ENCODE measurements around the gene TRPM5. TPM values are rescaled to one million over a fixed set of nuclear protein-coding genes. Genes with fewer than 3 reads are reported as not detected.

Gene TRPM5
- total RNA-seq, 2 experiments from 2014 or later, result not detected

Other genes starting within 250 kb of the TRPM5 start
- gene ASCL2, start 173.9 kb downstream of the TRPM5 start, total RNA-seq, result under 1 TPM; 0.62 to 0.80 TPM
- 10 to 100 TPM; 51.0 to 55.3 TPM for gene C11orf21, start 142.6 kb downstream of the TRPM5 start, total RNA-seq
- 10 to 100 TPM; 49.5 to 52.3 TPM for gene TSPAN32, start 142.5 kb downstream of the TRPM5 start, total RNA-seq
- 100 to 1,000 TPM; 149 to 154 TPM for gene CD81, start 67.2 kb downstream of the TRPM5 start, total RNA-seq
- gene TSSC4, start 43.8 kb downstream of the TRPM5 start, total RNA-seq, result 10 to 100 TPM; 46.8 to 48.2 TPM
- 10 to 100 TPM; 24.2 to 26.6 TPM for gene KCNQ1, start 494 bp upstream of the TRPM5 start, total RNA-seq